AG04449 (cell line): ENCODE measurements around the gene HEPN1.

Source experiments
- CTCF ChIA-PET: fragments of 350-600 bp; formaldehyde crosslinking; extraction: SDS; loops from one replicate; lab custom pipeline; 2021; ENCODE audit warnings: antibody characterized with exemption; lab: Yijun Ruan, JAX
- POLR2A ChIA-PET: fragments of 400-600, 350-600 bp; formaldehyde crosslinking; extraction: SDS; loops from one replicate; lab custom pipeline; 2020; ENCODE audit warnings: antibody characterized with exemption, inconsistent platforms; lab: Yijun Ruan, JAX
- DNase-seq: peaks from one replicate; pipeline ENCODE4 v3.0.0-alpha.2; 2010; ENCODE audit warnings: low read depth, low spot score
- H3K4me3 ChIP-seq: 2 replicates; pipeline ENCODE4 v1.5.1; 2011; ENCODE audit warnings: low read depth, mild to moderate bottlenecking, control low read depth, low read length
- TF ChIP-seq, protein P1 (sequence below): IDR thresholded peaks from one replicate; pipeline ENCODE4 v1.5.1; 2011; ENCODE audit warnings: mild to moderate bottlenecking, moderate library complexity, low read length, control low read depth, inconsistent platforms; ENCODE audit not compliant: insufficient read depth; ENCODE audit errors: missing control alignments

HEPN1 gene

DNA sequence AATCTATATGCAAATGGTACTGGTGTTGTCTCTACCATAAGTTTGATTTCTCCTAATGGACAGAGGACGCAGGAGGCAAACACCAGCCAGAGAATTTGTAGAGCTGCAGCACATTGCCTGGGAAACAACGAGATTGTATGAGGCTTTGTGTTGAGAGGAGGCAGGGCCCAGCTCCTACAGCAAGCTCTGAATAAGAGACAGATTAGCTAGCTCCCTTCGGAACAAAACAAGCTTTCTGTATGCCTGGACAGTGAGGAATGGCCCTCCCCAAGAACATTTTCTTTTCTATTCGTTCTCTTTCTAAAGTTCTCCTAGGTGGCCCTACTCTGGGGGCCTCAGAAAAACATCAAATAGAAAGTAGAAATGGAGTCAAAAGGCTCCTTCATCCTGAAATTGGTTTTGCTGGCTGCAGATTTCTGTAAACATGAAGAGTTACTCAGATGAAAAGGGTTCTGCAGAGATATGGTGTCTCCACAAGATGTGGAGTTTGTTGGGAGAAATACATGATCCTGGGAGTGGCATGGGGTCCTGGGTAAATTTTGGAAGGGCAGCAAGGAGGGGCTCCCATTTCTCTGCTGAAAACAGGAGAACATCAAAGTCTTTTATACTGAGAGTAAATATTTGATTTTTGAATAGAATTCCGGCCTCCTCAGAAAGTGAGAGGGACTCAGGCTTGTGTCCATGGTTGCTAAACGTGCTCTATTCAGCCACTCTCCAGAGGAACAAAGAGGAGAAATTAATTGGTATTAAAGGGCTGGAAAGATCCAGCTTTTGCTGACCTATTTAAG, 23.6 kb downstream of the HEPN1 start:
- TF ChIP-seq, protein P1, sequence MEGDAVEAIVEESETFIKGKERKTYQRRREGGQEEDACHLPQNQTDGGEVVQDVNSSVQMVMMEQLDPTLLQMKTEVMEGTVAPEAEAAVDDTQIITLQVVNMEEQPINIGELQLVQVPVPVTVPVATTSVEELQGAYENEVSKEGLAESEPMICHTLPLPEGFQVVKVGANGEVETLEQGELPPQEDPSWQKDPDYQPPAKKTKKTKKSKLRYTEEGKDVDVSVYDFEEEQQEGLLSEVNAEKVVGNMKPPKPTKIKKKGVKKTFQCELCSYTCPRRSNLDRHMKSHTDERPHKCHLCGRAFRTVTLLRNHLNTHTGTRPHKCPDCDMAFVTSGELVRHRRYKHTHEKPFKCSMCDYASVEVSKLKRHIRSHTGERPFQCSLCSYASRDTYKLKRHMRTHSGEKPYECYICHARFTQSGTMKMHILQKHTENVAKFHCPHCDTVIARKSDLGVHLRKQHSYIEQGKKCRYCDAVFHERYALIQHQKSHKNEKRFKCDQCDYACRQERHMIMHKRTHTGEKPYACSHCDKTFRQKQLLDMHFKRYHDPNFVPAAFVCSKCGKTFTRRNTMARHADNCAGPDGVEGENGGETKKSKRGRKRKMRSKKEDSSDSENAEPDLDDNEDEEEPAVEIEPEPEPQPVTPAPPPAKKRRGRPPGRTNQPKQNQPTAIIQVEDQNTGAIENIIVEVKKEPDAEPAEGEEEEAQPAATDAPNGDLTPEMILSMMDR, result no peak
- POLR2A ChIA-PET, result interaction anchor here (1.1 to 2.0 kb wide), 3 partner anchors 8 to 22 kb away, joined by 3 to 5 read pairs (median 3); partner anchors contain the start of gene CCDC15
- H3K4me3 ChIP-seq, result no peak overlapping the region
- CTCF ChIA-PET, result interaction anchor here (0.6 to 2.5 kb wide), 8 partner anchors 8 to 489 kb away, joined by 3 to 13 read pairs (median 3); partner anchors contain the start of gene ROBO4
- DNase-seq, result no peak

- TF ChIP-seq, protein P1, result no peak
- no peak overlapping the region for H3K4me3 ChIP-seq
- DNase-seq, result no peak
- ChIA-PET POLR2A (interaction anchor here (1.1 to 1.4 kb wide), 2 partner anchors 8 to 10 kb away, joined by 3 read pairs; partner anchors contain the start of gene CCDC15), CTCF (interaction anchor here (0.9 to 2.8 kb wide), 8 partner anchors 8 to 489 kb away, joined by 3 to 13 read pairs (median 6); partner anchors contain the start of gene ROBO4)
Measured at GRCh38 chr11:124943254-124943616, 24.2 kb downstream of the HEPN1 start.

GRCh38 chr11:124943741-124944140, 24.7 kb downstream of the HEPN1 start:
- DNase-seq, result no peak
- ChIA-PET CTCF (interaction anchor here (0.9 to 2.8 kb wide), 7 partner anchors 9 to 488 kb away, joined by 3 to 12 read pairs (median 3); partner anchors contain the start of gene ROBO4), POLR2A (interaction anchor here (1.1 to 1.4 kb wide), 2 partner anchors 9 to 10 kb away, joined by 3 read pairs; partner anchors contain the start of gene CCDC15)
- TF ChIP-seq, protein P1, result no peak
- H3K4me3 ChIP-seq, result no peak overlapping the region

- TF ChIP-seq, protein P1, result no peak
- POLR2A ChIA-PET, result no interaction called here
- CTCF ChIA-PET, result interaction anchor here (1.1 to 2.8 kb wide), 4 partner anchors 9 to 77 kb away, joined by 3 to 12 read pairs (median 6); partner anchors contain the start of gene HEPACAM
- no peak for DNase-seq
- no peak overlapping the region for H3K4me3 ChIP-seq
Measured at GRCh38 chr11:124944565-124944964, 25.5 kb downstream of the HEPN1 start.

- no peak for DNase-seq
- TF ChIP-seq, protein P1, result no peak
- CTCF ChIA-PET, result interaction anchor here (1.4 to 2.8 kb wide), 4 partner anchors 10 to 108 kb away, joined by 3 to 12 read pairs (median 6); partner anchors contain the start of gene HEPACAM
- no peak overlapping the region for H3K4me3 ChIP-seq
- POLR2A ChIA-PET, result no interaction called here
Measured at GRCh38 chr11:124945826-124946225, 26.8 kb downstream of the HEPN1 start.

DNA sequence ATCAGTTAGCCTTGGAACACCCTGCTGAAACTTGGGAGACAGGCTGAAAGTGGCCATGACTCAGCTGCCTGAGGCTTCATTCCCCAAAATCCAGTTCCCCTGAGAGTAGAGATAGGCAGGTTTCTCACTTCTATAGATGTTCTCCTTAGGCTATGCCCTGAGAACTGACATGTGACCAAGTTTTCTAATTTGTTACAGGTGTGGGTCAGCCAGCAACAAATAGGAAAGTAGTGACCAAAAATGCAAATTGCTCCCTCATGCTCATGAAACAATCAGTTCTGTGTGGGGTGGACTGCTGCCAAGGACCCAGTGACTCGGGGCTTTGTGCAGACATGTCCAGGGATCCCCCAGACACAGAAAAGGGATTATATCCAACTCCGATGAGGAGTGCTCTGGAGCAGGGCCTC, 27.7 kb downstream of the HEPN1 start:
- no peak for DNase-seq
- TF ChIP-seq, protein P1, result no peak
- ChIA-PET POLR2A (no interaction called here), CTCF (interaction anchor here (0.7 kb wide), 1 partner anchor 161 kb away, joined by 3 read pairs; no protein-coding TSS in a partner anchor)
- no peak overlapping the region for H3K4me3 ChIP-seq
